ENCODE results near the gene CCDC122.
"Not testable (repeated sequence)": the region's sequence is repeated elsewhere in the genome, so short reads cannot be mapped to it uniquely, and the experiment has no call there.

Gene CCDC122

GRCh38 chr13:43835701-43836100 lies 43.8 kb downstream of the CCDC122 start:
- H3K4me3 ChIP-seq (ENCODE audit: low read depth, low read length) = no peak overlapping the region
- H3K27me3 ChIP-seq (ENCODE audit: control insufficient read depth, insufficient read depth, low read length) = no peaks in the 10 kb centered on the region
- H3K9ac ChIP-seq (ENCODE audit: low read length) = no peak overlapping the region
- H3K36me3 ChIP-seq (ENCODE audit: control insufficient read depth, insufficient read depth, low read length) = no peaks in the 10 kb centered on the region
- no peaks in the 10 kb centered on the region for H3K9me3 ChIP-seq (ENCODE audit: control insufficient read depth, insufficient read depth, low read depth, low read length)
- H3K27ac ChIP-seq (ENCODE audit: low read depth, low read length) = no peak overlapping the region
- H3K4me1 ChIP-seq (ENCODE audit: control insufficient read depth, insufficient read depth, low read length) = no peaks in the 10 kb centered on the region

- Histone ChIP-seq H3K9me3 (ENCODE audit: control insufficient read depth, insufficient read depth, low read depth, low read length) (no peaks in the 10 kb centered on the region), H3K9ac (ENCODE audit: low read length) (no peak overlapping the region), H3K27me3 (ENCODE audit: control insufficient read depth, insufficient read depth, low read length) (no peaks in the 10 kb centered on the region), H3K36me3 (ENCODE audit: control insufficient read depth, insufficient read depth, low read length) (no peaks in the 10 kb centered on the region), H3K4me1 (ENCODE audit: control insufficient read depth, insufficient read depth, low read length) (no peaks in the 10 kb centered on the region), H3K4me3 (ENCODE audit: low read depth, low read length) (no peak overlapping the region), H3K27ac (ENCODE audit: low read depth, low read length) (no peak overlapping the region)
Observed at GRCh38 chr13:43831088-43831487, 48.5 kb downstream of the CCDC122 start.

- H3K9ac ChIP-seq (ENCODE audit: low read length) = no peak overlapping the region
- H3K9me3 ChIP-seq (ENCODE audit: control insufficient read depth, insufficient read depth, low read depth, low read length) = no peaks in the 10 kb centered on the region
- no peaks in the 10 kb centered on the region for H3K27me3 ChIP-seq (ENCODE audit: control insufficient read depth, insufficient read depth, low read length)
- no peak overlapping the region for H3K4me3 ChIP-seq (ENCODE audit: low read depth, low read length)
- H3K27ac ChIP-seq (ENCODE audit: low read depth, low read length) = no peak overlapping the region
- no peaks in the 10 kb centered on the region for H3K36me3 ChIP-seq (ENCODE audit: control insufficient read depth, insufficient read depth, low read length)
- H3K4me1 ChIP-seq (ENCODE audit: control insufficient read depth, insufficient read depth, low read length) = no peaks in the 10 kb centered on the region
Observed at GRCh38 chr13:43830497-43830881, 49.1 kb downstream of the CCDC122 start.

GRCh38 chr13:43824656-43825055 lies 54.9 kb downstream of the CCDC122 start:
- not testable (repeated sequence) for H3K9me3 ChIP-seq (ENCODE audit: control insufficient read depth, insufficient read depth, low read depth, low read length); H3K9ac ChIP-seq (ENCODE audit: low read length); H3K4me3 ChIP-seq (ENCODE audit: low read depth, low read length); H3K36me3 ChIP-seq (ENCODE audit: control insufficient read depth, insufficient read depth, low read length); H3K27ac ChIP-seq (ENCODE audit: low read depth, low read length); H3K27me3 ChIP-seq (ENCODE audit: control insufficient read depth, insufficient read depth, low read length); H3K4me1 ChIP-seq (ENCODE audit: control insufficient read depth, insufficient read depth, low read length)

- Histone ChIP-seq H3K36me3 (ENCODE audit: control insufficient read depth, insufficient read depth, low read length) (no peaks in the 10 kb centered on the region), H3K9me3 (ENCODE audit: control insufficient read depth, insufficient read depth, low read depth, low read length) (no peaks in the 10 kb centered on the region), H3K4me3 (ENCODE audit: low read depth, low read length) (no peak overlapping the region), H3K27me3 (ENCODE audit: control insufficient read depth, insufficient read depth, low read length) (no peaks in the 10 kb centered on the region), H3K4me1 (ENCODE audit: control insufficient read depth, insufficient read depth, low read length) (no peaks in the 10 kb centered on the region), H3K27ac (ENCODE audit: low read depth, low read length) (no peak overlapping the region), H3K9ac (ENCODE audit: low read length) (no peak overlapping the region)
Observed at GRCh38 chr13:43822969-43823368, 56.6 kb downstream of the CCDC122 start.

GRCh38 chr13:43816401-43816889 lies 63.1 kb downstream of the CCDC122 start:
- no peaks in the 10 kb centered on the region for H3K4me1 ChIP-seq (ENCODE audit: control insufficient read depth, insufficient read depth, low read length)
- no peak overlapping the region for H3K4me3 ChIP-seq (ENCODE audit: low read depth, low read length)
- no peaks in the 10 kb centered on the region for H3K27me3 ChIP-seq (ENCODE audit: control insufficient read depth, insufficient read depth, low read length)
- H3K27ac ChIP-seq (ENCODE audit: low read depth, low read length) = no peak overlapping the region
- no peaks in the 10 kb centered on the region for H3K36me3 ChIP-seq (ENCODE audit: control insufficient read depth, insufficient read depth, low read length)
- no peaks in the 10 kb centered on the region for H3K9me3 ChIP-seq (ENCODE audit: control insufficient read depth, insufficient read depth, low read depth, low read length)
- H3K9ac ChIP-seq (ENCODE audit: low read length) = no peak overlapping the region

- H3K27me3 ChIP-seq (ENCODE audit: control insufficient read depth, insufficient read depth, low read length) = no peaks in the 10 kb centered on the region
- no peaks in the 10 kb centered on the region for H3K4me1 ChIP-seq (ENCODE audit: control insufficient read depth, insufficient read depth, low read length)
- H3K27ac ChIP-seq (ENCODE audit: low read depth, low read length) = no peak overlapping the region
- no peak overlapping the region for H3K9ac ChIP-seq (ENCODE audit: low read length)
- no peak overlapping the region for H3K4me3 ChIP-seq (ENCODE audit: low read depth, low read length)
- H3K36me3 ChIP-seq (ENCODE audit: control insufficient read depth, insufficient read depth, low read length) = no peaks in the 10 kb centered on the region
- H3K9me3 ChIP-seq (ENCODE audit: control insufficient read depth, insufficient read depth, low read depth, low read length) = no peaks in the 10 kb centered on the region
Observed at GRCh38 chr13:43815204-43815603, 64.3 kb downstream of the CCDC122 start.

- peaks cover 12% of the 10 kb centered on the region for H3K4me1 ChIP-seq (ENCODE audit: control insufficient read depth, insufficient read depth, low read length)
Observed at GRCh38 chr13:43808676-43809075, 70.9 kb downstream of the CCDC122 start.

GRCh38 chr13:43805681-43806128 lies 73.8 kb downstream of the CCDC122 start:
- H3K9me3 ChIP-seq (ENCODE audit: control insufficient read depth, insufficient read depth, low read depth, low read length) = no peaks in the 10 kb centered on the region
- H3K4me3 ChIP-seq (ENCODE audit: low read depth, low read length) = no peak overlapping the region
- peaks cover 12% of the 10 kb centered on the region for H3K4me1 ChIP-seq (ENCODE audit: control insufficient read depth, insufficient read depth, low read length)
- H3K9ac ChIP-seq (ENCODE audit: low read length) = peak overlapping the region; percentile 75
- no peaks in the 10 kb centered on the region for H3K27me3 ChIP-seq (ENCODE audit: control insufficient read depth, insufficient read depth, low read length)
- no peaks in the 10 kb centered on the region for H3K36me3 ChIP-seq (ENCODE audit: control insufficient read depth, insufficient read depth, low read length)
- no peak overlapping the region for H3K27ac ChIP-seq (ENCODE audit: low read depth, low read length)

More at GRCh38 chr13:43808676-43809075, 70.9 kb downstream of the CCDC122 start:
- no peaks in the 10 kb centered on the region for H3K36me3 ChIP-seq (ENCODE audit: control insufficient read depth, insufficient read depth, low read length)
- H3K9me3 ChIP-seq (ENCODE audit: control insufficient read depth, insufficient read depth, low read depth, low read length) = no peaks in the 10 kb centered on the region
- H3K9ac ChIP-seq (ENCODE audit: low read length) = no peak overlapping the region
- H3K4me3 ChIP-seq (ENCODE audit: low read depth, low read length) = no peak overlapping the region
- no peak overlapping the region for H3K27ac ChIP-seq (ENCODE audit: low read depth, low read length)
- no peaks in the 10 kb centered on the region for H3K27me3 ChIP-seq (ENCODE audit: control insufficient read depth, insufficient read depth, low read length)

- Histone ChIP-seq H3K27me3 (ENCODE audit: control insufficient read depth, insufficient read depth, low read length) (no peaks in the 10 kb centered on the region), H3K4me1 (ENCODE audit: control insufficient read depth, insufficient read depth, low read length) (peaks cover 12% of the 10 kb centered on the region), H3K27ac (ENCODE audit: low read depth, low read length) (no peak overlapping the region), H3K9ac (ENCODE audit: low read length) (no peak overlapping the region), H3K9me3 (ENCODE audit: control insufficient read depth, insufficient read depth, low read depth, low read length) (no peaks in the 10 kb centered on the region), H3K4me3 (ENCODE audit: low read depth, low read length) (no peak overlapping the region), H3K36me3 (ENCODE audit: control insufficient read depth, insufficient read depth, low read length) (no peaks in the 10 kb centered on the region)
Observed at GRCh38 chr13:43805071-43805468, 74.5 kb downstream of the CCDC122 start.

GRCh38 chr13:43804461-43805070 lies 75.0 kb downstream of the CCDC122 start:
- no peaks in the 10 kb centered on the region for H3K27me3 ChIP-seq (ENCODE audit: control insufficient read depth, insufficient read depth, low read length)

More at GRCh38 chr13:43804461-43805070, 75.0 kb downstream of the CCDC122 start:
- H3K4me3 ChIP-seq (ENCODE audit: low read depth, low read length) = no peak overlapping the region
- no peak overlapping the region for H3K27ac ChIP-seq (ENCODE audit: low read depth, low read length)
- H3K9ac ChIP-seq (ENCODE audit: low read length) = no peak overlapping the region
- H3K36me3 ChIP-seq (ENCODE audit: control insufficient read depth, insufficient read depth, low read length) = no peaks in the 10 kb centered on the region
- H3K9me3 ChIP-seq (ENCODE audit: control insufficient read depth, insufficient read depth, low read depth, low read length) = no peaks in the 10 kb centered on the region
- peaks cover 12% of the 10 kb centered on the region for H3K4me1 ChIP-seq (ENCODE audit: control insufficient read depth, insufficient read depth, low read length)

Data from HUES6 (cell line).